Middle frontal gyrus (tissue), 1 donor: Measurements from ENCODE around the gene RNU4-1.
"Not testable (repeated sequence)": the region's sequence is repeated elsewhere in the genome, so short reads cannot be mapped to it uniquely, and the experiment has no call there.

Experiments
- DNase-seq: peaks from one replicate; pipeline ENCODE4 v3.0.0-alpha.2; 2015; ENCODE audit warnings: low spot score; ENCODE audit errors: extremely low spot score

RNU4-1 gene

GRCh38 chr12:120258323-120258896 lies 34.6 kb downstream of the RNU4-1 start:
- DNase-seq: no peak

GRCh38 chr12:120257041-120257821 lies 35.8 kb downstream of the RNU4-1 start:
- DNase-seq: no peak

GRCh38 chr12:120254809-120255208 lies 38.2 kb downstream of the RNU4-1 start:
- no peak for DNase-seq

DNA sequence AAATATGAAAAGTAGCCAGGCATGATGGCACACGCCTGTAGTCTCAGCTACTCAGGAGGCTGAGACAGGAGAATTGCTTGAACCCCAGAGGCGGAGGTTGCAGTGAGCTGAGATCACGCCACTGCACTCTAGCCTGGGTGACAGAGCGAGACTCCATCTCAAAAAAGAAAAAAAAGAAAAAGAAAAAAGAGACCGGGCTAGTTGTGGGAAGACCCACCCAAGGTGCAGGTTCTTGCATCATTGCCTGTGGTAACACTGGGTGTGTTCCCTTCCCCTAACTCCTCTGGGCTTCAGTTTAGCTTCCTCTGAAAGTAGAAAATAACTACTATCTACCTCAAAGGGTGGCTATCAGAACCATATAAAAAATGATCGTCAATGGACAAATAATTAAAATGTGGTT lies 39.7 kb downstream of the RNU4-1 start:
- not testable (repeated sequence) for DNase-seq

- DNase-seq: no peak
Observed at GRCh38 chr12:120252071-120252906, 40.7 kb downstream of the RNU4-1 start.

DNA sequence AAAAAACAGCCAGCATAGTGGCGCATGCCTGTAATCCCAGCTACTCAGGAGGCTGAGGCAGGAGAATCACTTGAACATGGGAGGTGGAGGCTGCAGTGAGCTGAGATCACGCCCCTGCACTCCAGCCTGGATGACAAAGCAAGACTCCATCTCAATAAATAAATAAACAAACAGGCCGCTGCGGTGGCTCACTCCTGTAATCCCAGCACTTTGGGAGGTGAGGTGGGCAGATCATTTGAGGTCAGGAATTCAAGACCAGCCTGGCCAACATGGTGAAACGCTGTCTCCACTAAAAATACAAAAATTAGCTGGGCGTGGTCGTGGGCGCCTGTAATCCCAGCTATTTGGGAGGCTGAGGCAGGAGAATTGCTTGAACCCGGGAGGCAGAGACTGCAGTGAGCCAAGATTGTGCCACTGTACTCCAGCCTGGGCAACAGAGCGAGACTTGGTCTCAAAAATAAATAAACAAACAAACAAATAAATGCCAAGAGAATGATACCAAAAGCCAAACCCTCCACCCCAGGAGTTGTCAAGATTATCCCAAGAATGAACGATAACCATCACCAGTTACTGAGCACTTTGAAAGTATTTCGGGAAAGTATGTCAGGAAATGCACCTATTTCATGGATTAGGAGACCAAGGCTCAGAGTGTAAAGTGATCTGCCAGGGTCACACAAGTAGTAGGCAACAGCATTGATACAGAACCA lies 41.5 kb downstream of the RNU4-1 start:
- not testable (repeated sequence) for DNase-seq

- DNase-seq: no peak
Observed at GRCh38 chr12:120249875-120250795, 42.9 kb downstream of the RNU4-1 start.

- DNase-seq: no peak
Observed at GRCh38 chr12:120249266-120249874, 43.7 kb downstream of the RNU4-1 start.

GRCh38 chr12:120247621-120248030 lies 45.4 kb downstream of the RNU4-1 start:
- DNase-seq: no peak

GRCh38 chr12:120247183-120247582 lies 45.9 kb downstream of the RNU4-1 start:
- DNase-seq: no peak

DNA sequence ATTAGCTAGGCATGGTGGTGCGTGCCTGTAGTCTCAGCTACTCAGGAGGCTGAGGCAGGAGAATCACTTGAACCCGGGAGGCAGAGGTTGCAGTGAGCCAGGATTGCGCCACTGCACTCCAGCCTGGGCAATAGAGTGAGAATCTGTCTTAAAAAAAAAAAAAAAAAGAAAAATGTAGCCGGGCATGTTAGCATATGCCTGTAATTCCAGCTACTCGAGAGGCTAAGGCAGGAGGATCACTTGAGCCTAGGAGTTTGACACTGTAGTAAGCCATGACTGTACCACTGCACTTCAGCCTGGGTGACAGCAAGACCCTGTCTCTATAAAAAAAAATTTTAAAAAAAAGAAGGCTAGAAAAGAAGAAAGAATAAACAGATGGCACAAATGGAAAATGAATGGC lies 46.3 kb downstream of the RNU4-1 start:
- not testable (repeated sequence) for DNase-seq
